HEK293T (cell line): ENCODE results near the gene RHBDL3.

ENCODE experiments used
- BHLHE40 ChIP-seq: fragments of 450-650 bp; IDR thresholded peaks from 2 replicates; pipeline ENCODE4 v1.6.1; 2016; ENCODE audit warnings: mild to moderate bottlenecking, moderate library complexity, borderline replicate concordance
- FOXA1 ChIP-seq: fragments of 450-650 bp; IDR thresholded peaks from 2 replicates; pipeline ENCODE4 v1.6.1; 2016; ENCODE audit warnings: mild to moderate bottlenecking
- FOXM1 ChIP-seq: fragments of 450-650 bp; IDR thresholded peaks from 2 replicates; pipeline ENCODE4 v1.6.1; 2017; ENCODE audit warnings: mild to moderate bottlenecking, borderline replicate concordance
- HDGF ChIP-seq: fragments of 450-650 bp; IDR thresholded peaks from 2 replicates; pipeline ENCODE4 v1.6.1; 2017; ENCODE audit warnings: antibody characterized with exemption, borderline replicate concordance
- LEF1 ChIP-seq: fragments of 450-650 bp; IDR thresholded peaks from 2 replicates; pipeline ENCODE4 v1.6.1; 2017; ENCODE audit warnings: mild to moderate bottlenecking, borderline replicate concordance
- SP1 ChIP-seq: fragments of 450-650 bp; IDR thresholded peaks from 2 replicates; pipeline ENCODE4 v1.6.1; 2017
- SUZ12 ChIP-seq: fragments of 450-650 bp; IDR thresholded peaks from 2 replicates; pipeline ENCODE4 v1.6.1; 2016; ENCODE audit warnings: mild to moderate bottlenecking
- ZNF384 ChIP-seq: fragments of 450-650 bp; IDR thresholded peaks from 2 replicates; pipeline ENCODE4 v1.6.1; 2016

DNA sequence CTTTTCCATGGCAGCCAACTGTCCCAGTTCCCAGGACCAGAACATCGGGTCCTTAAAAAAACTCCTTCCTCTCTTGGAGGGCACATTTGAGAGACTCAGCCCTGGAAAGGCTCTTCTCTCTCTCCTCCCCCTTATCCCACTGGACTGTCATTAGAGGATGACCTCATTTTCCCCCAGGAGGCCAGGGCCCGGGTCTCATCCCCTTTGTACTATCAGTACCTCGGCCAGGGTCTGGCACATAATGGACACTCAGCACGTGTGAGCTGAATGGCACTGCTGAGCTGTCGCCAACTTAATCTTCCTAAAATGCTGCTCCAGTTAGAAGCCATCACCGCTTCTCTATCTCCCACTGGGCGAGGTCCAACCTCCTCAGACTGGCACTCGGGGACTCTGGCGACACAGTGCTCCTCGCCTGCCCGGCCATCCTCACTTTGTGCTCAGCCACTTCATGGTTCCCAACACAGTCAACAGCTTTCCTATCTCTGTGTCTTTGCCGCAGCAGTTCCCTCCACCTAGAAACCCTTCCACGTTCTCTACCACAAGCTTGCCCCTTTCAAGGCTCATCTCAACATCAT is 3.6 kb upstream of the RHBDL3 start:
- no peak for TF ChIP-seq SUZ12
- no peak for TF ChIP-seq BHLHE40
- no peak for TF ChIP-seq SP1
- TF ChIP-seq ZNF384: no peak
- no peak for TF ChIP-seq LEF1
- no peak for TF ChIP-seq FOXM1
- TF ChIP-seq HDGF: no peak
- no peak for TF ChIP-seq FOXA1
